GM19372 (cell line): ENCODE measurements around the gene G0S2.
"Not testable (repeated sequence)": the region's sequence is repeated elsewhere in the genome, so short reads cannot be mapped to it uniquely, and the experiment has no call there.

Experiments
- ATAC-seq: cut with Tn5 transposase; IDR thresholded peaks from one replicate; pipeline ENCODE4 v1.9.1; 2021; ENCODE audit warnings: mild to moderate bottlenecking, low read depth, moderate library complexity; ENCODE audit not compliant: unreplicated experiment

The G0S2 gene

DNA sequence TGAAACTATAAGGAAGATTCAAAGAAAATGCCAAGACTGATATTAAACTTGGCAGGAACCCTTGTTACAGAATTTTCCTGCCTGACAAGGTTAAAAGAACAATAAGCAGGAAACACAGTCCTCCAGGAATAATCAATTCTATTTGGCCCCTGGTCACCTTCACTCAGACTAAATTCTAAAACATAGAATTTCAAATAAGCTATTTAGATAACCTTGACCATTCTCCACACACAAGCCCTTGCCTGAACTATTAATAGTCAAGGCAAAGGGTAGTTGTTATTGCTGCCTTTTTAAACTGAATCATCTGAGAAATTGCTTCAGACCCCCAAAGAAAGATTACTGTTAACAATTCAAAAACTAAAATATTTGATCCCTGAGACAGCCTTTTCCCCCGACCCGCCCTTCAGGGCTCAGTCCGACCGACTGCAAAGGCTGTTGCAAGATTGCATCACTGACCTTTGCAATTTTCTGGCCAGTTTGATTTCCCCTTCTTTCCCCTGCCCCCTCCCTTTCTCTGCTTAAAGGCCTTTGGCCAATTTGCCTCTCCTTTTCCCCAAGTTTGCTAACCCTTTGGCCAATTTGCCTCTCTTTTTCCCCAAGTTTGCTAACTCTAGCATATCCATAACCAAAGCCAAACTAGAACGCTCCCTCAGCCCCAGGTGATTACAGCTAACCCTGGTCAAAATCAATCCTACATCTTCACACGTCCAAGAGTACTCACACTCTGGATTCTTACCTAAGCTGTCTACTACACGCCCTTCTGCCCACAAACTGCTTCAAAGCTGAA, 1.4 kb upstream of the G0S2 start:
- ATAC-seq = no peak

DNA sequence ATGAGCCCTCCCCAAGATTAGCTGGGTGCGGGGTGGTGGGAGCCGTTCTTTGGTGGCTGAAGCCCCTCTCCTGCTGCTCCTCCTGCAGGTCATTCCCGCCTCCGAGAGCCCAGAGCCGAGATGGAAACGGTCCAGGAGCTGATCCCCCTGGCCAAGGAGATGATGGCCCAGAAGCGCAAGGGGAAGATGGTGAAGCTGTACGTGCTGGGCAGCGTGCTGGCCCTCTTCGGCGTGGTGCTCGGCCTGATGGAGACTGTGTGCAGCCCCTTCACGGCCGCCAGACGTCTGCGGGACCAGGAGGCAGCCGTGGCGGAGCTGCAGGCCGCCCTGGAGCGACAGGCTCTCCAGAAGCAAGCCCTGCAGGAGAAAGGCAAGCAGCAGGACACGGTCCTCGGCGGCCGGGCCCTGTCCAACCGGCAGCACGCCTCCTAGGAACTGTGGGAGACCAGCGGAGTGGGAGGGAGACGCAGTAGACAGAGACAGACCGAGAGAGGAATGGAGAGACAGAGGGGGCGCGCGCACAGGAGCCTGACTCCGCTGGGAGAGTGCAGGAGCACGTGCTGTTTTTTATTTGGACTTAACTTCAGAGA, 448 bp downstream of the G0S2 start:
- no peak for ATAC-seq

DNA sequence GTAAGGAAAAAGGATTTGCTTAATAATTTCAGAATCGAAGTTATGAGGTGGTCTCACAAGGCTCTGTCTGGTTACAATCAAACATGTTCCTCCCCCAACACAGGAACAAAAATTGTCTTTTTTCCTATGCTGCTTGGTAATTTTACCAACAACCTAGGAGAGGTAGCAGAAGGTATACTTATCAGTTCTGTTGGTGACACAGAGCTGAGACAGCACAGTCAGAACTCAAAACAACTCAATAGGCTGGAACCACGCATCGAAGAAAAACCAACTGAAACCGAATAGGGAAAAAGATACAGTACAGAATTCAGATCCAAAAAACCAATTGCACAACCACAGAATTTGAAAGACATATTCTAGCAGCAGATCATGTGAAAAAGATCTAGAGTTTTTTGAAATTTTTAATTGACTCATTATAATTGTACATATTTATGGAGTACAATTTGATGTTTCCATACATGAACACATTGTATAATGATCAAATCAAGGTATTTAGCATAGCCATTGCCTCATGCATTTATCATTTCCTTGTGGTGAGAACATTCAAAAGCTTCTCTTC, 3.8 kb downstream of the G0S2 start:
- ATAC-seq = no peak

DNA sequence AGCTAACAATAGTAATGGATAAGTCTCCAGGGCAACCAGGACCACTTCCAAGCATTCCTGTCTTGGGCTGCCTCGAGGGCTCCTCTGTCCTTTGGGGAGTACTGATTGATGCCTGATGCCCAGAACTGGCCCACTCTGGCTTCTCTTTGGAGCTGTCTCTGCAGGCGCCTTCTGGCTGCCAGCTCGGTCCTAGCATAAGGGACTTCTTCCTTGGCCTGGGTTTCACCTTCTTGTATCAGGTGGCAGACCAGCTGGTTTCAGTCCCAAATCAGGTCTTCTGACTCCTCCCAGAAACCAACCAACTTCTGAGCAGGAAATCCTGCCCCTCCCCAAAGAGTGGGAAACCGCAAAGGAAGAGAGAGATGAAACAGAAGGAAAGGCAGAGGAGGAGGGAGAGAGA, 10.6 kb downstream of the G0S2 start:
- ATAC-seq = no peak

DNA sequence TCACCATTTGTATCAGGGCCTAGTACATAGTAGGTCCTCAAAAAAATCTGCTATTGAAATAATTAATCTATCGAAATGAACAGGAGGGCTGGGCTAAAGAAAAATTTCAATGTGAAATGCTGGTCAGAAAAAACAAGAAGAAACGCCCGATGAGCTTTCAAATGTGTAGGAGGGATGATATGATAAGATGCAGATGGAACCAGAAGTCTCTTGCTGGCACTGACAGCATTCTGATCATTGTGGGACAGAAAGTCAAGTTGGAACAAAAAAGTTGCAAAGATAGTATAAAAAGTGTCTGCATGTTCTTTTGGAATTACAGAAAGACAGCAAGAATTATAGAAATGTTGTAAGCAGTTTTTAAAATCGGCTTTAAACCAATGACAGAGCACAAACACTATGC, 11.1 kb downstream of the G0S2 start:
- no peak for ATAC-seq

DNA sequence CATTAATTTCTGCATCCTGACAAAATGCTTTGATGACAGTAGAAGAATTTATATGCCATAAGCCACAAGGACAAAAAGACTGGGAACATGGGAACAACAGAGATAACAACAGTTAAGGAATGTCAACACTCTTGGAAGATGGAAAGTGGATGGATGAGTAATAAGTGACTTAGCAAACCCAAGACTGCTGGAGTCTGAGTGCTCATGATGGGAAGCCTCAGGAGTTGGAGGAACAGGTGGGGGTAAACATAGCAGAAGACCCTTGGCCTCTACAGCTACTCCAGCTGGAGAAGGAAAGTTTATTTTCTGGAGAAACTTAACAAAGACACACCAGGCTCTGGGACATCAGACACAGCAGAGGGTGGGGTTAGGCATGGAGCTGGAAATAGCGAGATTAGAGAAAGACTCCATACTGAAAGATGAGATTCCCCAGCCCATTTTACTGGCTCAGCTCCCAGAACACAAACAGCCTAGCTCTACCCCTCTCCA, 13.6 kb downstream of the G0S2 start:
- no peak for ATAC-seq

DNA sequence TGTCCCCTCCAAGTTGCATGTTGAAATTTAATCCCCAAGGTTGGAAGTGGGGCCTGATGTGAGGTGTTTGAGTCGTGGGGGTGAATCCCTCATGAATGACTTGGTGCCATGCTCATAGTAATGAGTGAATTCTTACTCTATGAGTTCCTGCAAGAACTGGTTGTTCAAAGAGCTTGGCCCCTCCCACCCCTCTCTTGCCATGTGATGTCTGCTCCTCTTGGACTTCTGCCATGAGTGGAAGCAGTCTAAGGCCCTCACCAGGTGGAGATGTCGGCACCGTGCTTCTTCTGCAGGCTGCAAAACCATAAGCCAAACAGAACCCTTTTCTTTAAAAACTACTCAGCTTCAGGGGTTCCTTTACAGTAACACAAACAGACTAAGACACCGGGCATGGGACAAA, 14.3 kb downstream of the G0S2 start:
- ATAC-seq = no peak

DNA sequence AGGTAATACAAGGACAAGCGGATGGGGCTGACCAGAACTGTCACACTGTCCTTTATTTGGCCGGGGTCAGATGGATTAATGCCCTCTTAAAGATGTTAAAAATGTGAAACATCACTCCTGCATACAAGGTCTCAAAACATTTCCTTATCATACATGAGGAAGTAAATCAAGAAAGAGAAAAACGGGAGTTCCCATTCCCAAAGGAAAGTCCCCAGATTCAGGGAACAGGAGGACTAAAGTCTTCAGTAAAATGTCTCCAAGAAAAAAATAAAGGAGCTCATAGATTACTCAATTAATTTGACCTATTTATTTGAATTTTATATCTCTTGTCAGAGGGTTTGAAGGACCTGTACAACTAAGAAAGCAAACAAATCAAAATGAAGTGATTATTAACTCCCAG, 16.0 kb downstream of the G0S2 start:
- ATAC-seq = no peak

DNA sequence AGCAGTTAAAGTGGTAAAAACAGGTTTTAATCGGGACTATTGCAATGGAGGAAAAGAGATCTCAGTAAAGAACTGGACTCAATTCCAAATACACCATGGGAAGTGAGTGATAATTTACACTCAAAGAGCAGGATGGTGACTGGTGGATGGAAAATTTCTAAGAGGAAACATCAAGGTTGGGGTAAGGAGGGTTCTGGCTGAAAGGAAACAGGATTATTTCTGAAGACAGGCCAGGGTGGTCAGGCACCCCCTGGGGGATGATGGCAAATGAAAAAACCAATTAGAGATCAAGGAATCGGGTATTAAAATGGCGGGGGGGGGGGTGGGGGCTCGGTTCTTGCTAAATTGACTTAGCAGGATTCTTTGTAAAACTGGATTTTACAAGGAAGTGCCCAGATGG, 17.1 kb downstream of the G0S2 start:
- no peak for ATAC-seq

DNA sequence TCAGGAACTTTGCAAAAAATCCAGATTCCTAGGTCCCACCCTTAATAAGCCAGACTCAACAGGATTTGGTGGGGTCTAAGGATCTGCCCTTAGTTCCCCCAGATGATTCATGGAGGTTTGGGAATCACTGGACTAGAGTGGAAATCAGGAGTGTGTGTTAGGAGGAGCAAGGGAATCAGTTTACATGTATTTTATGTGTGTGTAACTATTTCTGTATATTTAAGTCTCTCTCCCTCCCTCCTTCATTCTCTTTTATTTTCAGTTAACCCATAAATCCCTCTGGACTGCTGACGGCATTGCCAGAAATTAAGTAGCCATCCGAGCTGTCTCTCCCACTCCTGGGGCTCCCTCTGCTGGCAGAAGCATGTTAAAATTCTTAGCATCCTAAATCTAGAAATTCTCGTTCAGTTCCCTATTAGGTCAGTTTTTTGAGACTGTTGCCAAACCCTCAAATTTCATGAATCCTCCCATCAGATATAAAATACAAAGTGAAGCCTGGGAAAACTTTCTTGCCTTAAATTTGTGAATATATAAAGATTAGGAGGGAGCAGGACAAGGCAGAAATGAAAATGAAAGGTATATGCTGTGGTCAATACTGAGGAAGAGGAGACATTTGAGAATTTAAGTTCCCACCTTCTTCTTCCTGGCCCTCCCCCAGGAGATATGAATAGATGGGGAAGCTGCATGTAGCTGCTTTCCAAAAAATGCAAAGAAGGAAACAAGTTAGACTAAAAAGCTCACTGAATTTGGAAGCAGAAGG, 17.7 kb downstream of the G0S2 start:
- no peak for ATAC-seq

DNA sequence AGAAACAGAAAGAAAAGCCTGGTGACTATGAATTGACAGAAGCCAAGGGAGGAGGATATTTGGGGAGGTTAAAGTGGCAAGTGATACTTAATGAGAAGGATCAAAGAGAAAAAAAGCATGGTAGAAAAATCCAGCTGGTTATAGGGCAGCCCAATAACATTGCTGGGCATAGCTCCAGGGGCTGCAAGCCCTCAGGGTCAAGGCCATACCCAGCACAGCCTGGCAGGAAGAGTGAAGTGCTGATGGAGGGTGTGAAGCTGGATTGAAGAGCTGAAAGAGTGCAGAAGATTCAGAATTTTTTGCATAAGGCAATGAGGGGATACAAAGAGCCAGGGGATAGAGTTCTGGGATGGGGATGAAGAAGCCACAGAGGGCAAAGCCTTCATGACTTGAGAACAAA, 21.5 kb downstream of the G0S2 start:
- ATAC-seq = no peak

DNA sequence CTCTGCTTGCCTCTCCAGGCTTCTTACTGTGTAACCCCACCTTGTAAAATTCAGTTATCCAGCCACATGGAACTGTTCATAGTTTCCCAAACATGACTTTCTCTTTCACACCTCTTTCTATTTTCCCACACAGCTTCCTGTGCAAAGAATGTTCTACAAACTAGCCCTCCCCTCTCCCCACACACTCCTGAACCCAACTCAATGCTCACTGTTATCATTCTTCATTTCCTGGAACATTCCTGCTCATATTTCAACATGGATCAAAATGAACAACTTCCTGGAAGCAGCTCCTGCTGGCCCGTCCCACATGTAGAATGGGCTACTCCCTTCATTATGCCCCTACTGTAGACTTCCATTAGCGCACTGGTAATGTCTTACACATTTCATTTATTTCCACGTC, 21.9 kb downstream of the G0S2 start:
- no peak for ATAC-seq

DNA sequence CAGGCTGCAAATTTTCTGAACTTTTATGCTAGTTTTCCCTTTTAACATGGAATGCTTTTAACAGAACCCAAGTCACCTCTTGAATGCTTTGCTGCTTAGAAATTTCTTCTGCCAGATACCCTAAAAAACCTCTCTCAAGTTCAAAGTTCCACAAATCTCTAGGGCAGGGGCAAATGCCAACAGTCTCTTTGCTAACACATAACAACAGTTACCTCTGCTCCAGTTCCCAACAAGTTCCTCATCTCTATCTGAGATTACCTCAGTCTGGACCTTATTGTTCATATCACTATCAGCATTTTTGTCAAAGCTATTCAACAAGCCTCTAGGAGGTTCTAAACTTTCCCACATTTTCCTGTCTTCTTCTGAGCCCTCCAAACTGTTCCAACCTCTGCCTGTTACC, 25.5 kb downstream of the G0S2 start:
- not testable (repeated sequence) for ATAC-seq

DNA sequence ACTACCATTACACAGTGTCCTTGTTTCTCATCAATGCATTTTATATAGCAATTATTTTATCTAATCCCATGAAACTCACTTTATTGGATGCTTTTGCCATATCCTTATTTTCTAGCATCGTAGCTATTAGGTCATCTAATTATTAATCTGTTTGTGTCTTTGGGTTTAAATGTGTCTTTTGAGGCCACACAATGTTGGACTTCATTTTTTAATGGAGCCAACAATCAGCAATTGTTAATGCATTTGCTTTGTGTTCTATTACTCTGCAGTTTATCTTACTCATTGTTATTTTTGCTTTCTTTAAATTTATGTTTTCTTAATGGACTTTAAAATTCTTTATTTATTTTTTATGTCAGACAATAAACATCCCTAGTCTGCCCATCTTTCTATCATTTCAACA, 27.6 kb downstream of the G0S2 start:
- no peak for ATAC-seq

DNA sequence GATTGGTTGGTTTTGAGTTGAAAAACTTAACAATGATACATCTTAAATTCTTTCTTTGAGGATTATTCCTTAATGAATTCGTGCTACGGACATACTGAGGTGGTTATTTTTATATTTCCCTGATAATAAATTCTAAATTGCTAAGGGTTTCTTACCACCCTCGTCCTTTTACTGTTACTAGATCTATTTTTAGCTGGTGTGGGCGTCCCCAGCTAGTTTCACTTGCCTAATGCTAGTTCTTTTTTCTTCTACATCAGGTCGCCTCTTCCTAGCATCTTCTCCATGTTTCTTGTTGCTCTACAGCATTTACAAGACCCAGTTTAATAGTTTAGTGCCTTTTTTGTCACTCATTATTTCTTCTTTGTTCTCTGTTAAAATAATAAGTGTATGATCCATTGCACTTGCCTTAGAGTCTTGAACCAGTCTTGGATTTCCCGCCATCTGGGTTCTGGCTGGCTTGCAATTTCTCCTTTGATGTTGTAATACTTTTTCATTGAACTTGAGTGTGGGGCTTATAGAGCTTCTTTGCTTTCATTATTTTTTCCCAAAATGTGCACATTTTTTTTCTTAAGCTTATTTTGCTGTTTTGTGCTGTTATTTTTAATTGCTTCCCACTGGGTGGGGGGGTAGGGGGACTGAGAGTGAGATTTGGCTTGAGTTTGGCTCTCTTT, 28.8 kb downstream of the G0S2 start:
- peak; percentile 86 for ATAC-seq

DNA sequence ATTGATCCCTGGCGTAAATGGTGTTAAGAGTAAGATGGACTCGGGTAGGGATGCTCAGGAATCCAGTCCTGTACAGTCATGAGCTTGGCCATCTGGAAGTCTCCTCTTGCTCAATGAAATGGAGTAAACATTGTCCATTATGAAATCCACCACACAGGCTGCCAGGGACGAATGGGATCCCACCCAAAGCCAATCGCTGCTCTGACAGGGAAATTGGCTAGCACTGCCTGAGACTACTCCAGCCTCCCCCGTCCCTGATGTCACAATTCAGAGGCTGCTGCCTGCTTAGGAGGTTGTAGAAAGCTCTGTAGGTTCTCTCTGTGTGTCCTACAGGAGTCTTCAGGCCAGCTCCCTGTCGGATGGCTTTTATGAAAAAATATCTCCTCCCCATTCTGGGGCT, 29.4 kb downstream of the G0S2 start, which contains the start of gene HSD11B1:
Gene HSD11B1, plus strand, starts transcription at position 263 of the 400 bp plus-strand sequence. Its CDS starts 97 bp downstream, at position 360.
- ATAC-seq = no peak

DNA sequence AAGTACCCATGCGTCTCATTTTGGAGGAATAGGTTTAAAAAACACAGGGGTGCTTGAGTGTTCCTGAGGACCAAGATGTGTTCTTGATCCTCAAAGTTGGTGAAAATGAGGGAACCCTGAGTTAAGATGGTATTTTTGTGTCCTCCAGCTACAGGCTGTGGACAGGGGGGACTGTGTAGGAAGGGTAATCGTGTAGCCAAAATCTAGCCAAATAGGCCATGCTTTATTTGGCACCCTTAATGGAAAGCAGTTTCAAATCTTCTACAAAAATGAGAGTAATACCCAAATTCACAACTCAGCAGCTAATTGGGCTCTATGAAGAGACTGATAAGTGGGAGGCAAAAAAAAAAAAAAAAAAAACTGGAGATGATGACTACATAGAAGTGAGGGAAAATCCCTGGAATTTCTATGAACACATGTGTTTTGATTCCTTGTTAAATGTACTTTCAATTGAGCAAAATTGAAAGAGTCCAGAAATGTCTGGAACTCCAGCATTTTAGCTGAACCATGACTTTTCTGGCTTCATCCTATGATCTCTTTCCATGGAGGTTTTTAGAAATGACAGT, 29.9 kb downstream of the G0S2 start:
- no peak for ATAC-seq

DNA sequence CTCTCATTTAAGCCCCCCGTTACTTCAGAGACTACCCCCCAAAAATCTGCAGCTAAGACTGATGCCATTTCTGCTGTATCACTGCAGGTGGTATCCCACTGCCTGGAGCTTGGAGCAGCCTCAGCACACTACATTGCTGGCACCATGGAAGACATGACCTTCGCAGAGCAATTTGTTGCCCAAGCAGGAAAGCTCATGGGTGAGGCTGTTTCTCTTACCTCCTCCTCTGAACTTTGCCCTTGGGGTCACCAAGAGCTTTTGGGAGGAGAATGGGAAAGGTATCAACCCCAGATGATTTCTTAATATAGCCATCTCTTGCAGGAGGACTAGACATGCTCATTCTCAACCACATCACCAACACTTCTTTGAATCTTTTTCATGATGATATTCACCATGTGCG, 31.4 kb downstream of the G0S2 start:
- no peak for ATAC-seq

DNA sequence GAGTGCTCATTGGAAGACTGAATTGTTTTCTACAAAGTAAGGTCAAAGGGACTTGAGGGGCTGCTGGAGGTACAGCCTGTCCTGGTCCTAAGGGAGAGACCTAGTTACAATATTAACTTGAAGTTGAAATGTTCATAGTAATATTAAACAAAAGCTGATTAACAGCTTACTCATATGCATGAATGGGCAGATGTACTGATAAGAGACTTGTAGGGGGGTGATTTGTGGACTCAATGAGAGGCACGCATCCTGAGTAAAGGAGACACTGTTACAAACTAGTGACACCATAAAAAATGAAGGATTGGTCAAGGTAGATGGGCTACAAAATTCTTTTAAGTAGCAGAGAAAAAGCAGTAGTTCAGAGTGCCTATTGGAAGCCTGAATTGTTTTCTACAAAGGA, 32.1 kb downstream of the G0S2 start:
- no peak for ATAC-seq

DNA sequence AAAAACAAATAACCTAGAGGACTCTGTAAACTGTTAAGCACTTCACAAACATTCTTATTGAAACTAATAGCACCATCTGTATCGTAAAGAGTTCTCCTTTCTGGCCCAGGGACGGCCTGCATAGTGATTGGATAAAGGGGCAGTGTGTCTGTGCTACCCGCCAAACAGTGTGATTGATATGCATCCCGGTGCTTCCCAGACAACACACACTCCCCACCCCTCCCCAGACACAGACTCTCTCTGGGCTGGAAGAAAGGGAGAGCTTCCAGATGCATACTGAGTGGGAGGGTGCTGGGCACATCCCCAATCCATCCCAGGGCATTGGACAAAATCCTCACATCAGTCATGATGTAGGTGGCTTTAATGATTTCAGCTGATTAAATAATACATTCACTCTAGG, 33.1 kb downstream of the G0S2 start:
- no peak for ATAC-seq
